GM19452 (cell line): ENCODE measurements around the gene TAOK2.

Source experiments
- ATAC-seq: cut with Tn5 transposase; IDR thresholded peaks from one replicate; pipeline ENCODE4 v1.9.1; 2021; ENCODE audit not compliant: unreplicated experiment

TAOK2 gene

GRCh38 chr16:29962344-29962994 is 11.2 kb upstream of the TAOK2 start:
- no peak for ATAC-seq

GRCh38 chr16:29963021-29963743 is 10.5 kb upstream of the TAOK2 start:
- ATAC-seq = no peak

GRCh38 chr16:29968205-29968604 is 5.5 kb upstream of the TAOK2 start:
- no peak for ATAC-seq

GRCh38 chr16:29971304-29971703 is 2.4 kb upstream of the TAOK2 start:
- ATAC-seq = no peak

- ATAC-seq = no peak
Observed at GRCh38 chr16:29972500-29972899, 1.2 kb upstream of the TAOK2 start.

GRCh38 chr16:29972992-29973383 is 680 bp upstream of the TAOK2 start:
- no peak for ATAC-seq

GRCh38 chr16:29974291-29975133 is 844 bp downstream of the TAOK2 start:
- ATAC-seq = no peak

- ATAC-seq = no peak
Observed at GRCh38 chr16:29975134-29975538, 1.5 kb downstream of the TAOK2 start.

- no peak for ATAC-seq
Observed at GRCh38 chr16:29975811-29976511, 2.3 kb downstream of the TAOK2 start.

- ATAC-seq = no peak
Observed at GRCh38 chr16:29977063-29977825, 3.6 kb downstream of the TAOK2 start.

- ATAC-seq = no peak
Observed at GRCh38 chr16:29978081-29978480, 4.4 kb downstream of the TAOK2 start.

GRCh38 chr16:29978564-29979270 is 5.0 kb downstream of the TAOK2 start:
- ATAC-seq = no peak

- ATAC-seq = no peak
Observed at GRCh38 chr16:29982560-29983419, 9.1 kb downstream of the TAOK2 start.

- ATAC-seq = no peak
Observed at GRCh38 chr16:29983420-29984136, 9.9 kb downstream of the TAOK2 start.

- no peak for ATAC-seq
Observed at GRCh38 chr16:29984137-29984763, 10.6 kb downstream of the TAOK2 start.

GRCh38 chr16:29984764-29985147 is 11.1 kb downstream of the TAOK2 start:
- ATAC-seq = no peak

GRCh38 chr16:29985271-29985811 is 11.7 kb downstream of the TAOK2 start:
- ATAC-seq = no peak

GRCh38 chr16:29986231-29986630 is 12.6 kb downstream of the TAOK2 start:
- no peak for ATAC-seq
